ENCODE results near the gene KIFAP3. TPM values are rescaled to one million over a fixed set of nuclear protein-coding genes. Genes with fewer than 3 reads are reported as not detected.

KIFAP3 gene
- polyA plus RNA-seq, 3 donors from 2014 or later = 19.2 to 29.8 (median 28.9) TPM

DNA sequence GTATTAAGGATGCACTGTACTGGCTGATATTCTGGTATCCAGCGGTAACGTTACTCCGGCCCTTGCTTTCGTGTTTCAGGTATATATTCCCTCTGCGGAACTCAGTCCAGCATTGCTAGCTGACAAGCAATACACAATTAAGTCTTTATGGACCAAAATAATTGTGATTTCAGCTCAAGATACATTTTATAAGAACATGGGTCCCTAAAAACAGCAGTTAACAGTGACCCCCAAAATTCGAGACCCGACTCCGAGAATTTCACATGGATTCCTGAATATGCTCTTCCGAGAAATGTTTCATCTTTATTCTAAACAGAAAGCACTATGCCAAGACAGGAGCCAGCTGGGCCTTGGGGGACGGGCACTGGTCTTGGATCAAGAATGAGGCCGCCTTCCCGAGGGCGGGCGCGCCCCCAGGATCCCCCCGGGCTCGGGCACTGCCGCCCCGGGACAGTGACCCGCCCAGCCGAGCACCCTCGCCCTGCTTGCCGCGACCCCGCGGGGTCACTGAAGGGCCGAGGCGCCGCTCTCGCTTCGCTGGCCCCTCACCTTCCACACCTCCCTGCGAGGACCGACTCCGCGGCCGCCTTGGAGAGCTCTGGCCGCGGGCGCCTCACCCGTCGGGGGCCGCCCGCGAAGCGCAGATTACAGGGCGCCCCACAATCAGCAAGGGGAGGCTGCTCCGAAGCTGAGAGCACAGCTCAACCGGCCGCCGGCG is 181.4 kb downstream of the KIFAP3 start:
- H3K4me3 Mint-ChIP-seq = peak overlapping the region; percentile 89 to 98 (median 91)
- H3K9me3 Mint-ChIP-seq = no peaks in the 10 kb centered on the region
- peaks cover 2 to 3% (median 2%) of the 10 kb centered on the region in 3 donors for H3K36me3 Mint-ChIP-seq
- DNase-seq = no peak
- H3K27ac Mint-ChIP-seq = peak overlapping the region; percentile 88 to 99 (median 91)
- peaks cover 5 to 14% (median 6%) of the 10 kb centered on the region in 3 donors for H3K27me3 Mint-ChIP-seq (ENCODE audit: low read depth in 3 of 3)
- peaks cover 36 to 61% of the 10 kb centered on the region in 2 donors for H3K4me1 Mint-ChIP-seq

DNA sequence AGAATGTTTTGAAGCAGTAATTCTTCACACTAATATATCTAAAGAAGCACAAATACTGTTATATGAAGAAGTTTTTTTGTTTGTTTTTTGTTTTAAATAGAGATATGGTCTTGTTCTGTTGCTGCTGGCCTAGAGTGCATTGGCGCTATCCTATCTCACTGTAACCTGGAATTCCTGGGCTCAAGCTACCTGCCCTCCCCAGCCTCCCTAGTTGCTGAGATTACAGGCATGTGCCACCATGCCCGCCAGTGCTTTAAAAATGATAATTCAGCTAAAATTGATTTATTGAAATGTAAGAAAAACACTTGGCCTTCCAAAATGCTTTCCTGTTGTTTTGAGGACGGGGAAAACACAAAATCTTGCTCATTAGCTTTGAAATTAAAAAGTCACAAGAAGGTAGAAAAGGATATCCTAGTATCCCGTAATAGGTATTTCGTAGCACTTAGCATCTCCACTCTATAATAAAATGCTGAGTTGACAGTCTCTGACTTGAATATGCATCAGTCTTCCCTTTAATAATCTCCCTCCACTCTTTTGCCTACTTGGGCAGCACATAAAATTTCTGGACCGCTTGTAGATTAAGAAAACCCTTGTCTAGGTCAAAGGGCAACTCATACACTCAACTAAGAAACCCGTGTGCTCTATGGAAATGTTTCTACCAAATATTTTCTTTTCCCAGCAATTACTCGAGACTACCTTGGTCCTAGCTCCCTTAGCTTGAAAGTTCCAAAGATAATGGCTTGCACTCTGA is 182.1 kb downstream of the KIFAP3 start:
- Mint-ChIP-seq H3K27me3 (ENCODE audit: low read depth in 3 of 3) (peaks cover 3 to 12% (median 5%) of the 10 kb centered on the region in 3 donors), H3K27ac (peak overlapping the region; percentile 88 to 99 (median 91))

DNA sequence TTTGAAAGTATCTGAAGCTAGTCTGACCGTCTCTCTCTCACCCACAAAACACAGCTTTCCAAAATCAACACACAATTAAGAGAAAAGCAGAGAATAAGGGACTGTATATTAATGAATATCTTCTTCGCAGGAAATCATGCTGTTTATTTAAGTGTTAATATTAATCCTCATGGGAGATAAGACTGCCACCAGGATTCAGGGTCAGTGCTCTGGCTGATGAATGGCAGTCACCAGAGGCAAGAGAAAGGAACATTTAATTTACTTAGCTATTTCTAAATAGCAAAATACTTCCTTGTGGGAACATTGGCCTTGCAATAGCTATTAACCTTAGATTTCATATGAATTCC is 183.0 kb downstream of the KIFAP3 start:
- Mint-ChIP-seq H3K36me3 (peaks cover 6 to 12% (median 11%) of the 10 kb centered on the region in 3 donors), H3K4me1 (peaks cover 36 to 66% of the 10 kb centered on the region in 2 donors), H3K4me3 (peak overlapping the region; percentile 39 to 95 (median 61)), H3K27ac (peak overlapping the region; percentile 83 to 99 (median 91)), H3K27me3 (ENCODE audit: low read depth in 3 of 3) (peaks cover 3 to 6% (median 5%) of the 10 kb centered on the region in 3 donors), H3K9me3 (no peaks in the 10 kb centered on the region)
- no peak for DNase-seq

More for the DNA sequence above, 182.1 kb downstream of the KIFAP3 start:
- DNase-seq = no peak
- H3K4me3 Mint-ChIP-seq = peak overlapping the region; percentile 89 to 98 (median 91)
- peaks cover 36 to 63% of the 10 kb centered on the region in 2 donors for H3K4me1 Mint-ChIP-seq
- H3K9me3 Mint-ChIP-seq = no peaks in the 10 kb centered on the region
- peaks cover 4 to 7% (median 6%) of the 10 kb centered on the region in 3 donors for H3K36me3 Mint-ChIP-seq

DNA sequence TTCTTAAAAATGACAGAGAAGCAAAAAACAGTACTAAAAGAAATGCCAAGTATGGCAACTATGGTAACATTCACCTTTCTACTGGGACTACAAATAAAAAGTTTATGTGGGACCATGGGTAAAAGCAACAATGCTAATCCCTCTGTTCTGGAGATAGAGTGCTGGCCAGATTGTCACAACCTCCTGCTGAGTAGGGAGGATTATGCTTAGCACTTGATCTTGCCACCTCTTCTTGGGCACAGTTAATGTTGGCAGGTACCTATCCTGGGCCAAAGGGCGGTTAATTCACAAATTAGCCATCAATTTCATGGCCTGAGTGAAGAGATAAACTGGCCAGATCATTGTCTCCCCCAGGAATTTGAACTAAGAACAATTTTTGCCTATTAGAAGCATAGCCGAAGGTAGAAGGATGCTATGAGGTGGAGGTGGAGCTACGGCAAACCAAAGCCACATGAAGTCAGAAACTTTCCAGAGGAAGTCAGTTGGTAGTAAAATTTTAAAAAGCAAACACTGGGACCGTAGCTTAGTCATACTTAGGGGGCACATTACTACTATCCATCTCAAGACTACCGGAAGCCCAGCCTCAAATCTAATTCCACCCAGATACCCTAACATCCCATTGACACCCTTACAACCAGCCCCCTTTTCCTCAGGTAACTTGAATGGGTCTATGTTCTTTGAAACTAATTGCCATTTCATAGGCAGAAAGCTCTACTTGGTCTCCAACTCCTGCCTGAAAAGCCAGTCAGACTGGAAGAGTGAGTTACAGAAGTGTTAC is 183.5 kb downstream of the KIFAP3 start:
- H3K4me1 Mint-ChIP-seq = peaks cover 36 to 72% of the 10 kb centered on the region in 2 donors
- H3K27me3 Mint-ChIP-seq (ENCODE audit: low read depth in 3 of 3) = peaks cover 3 to 6% (median 5%) of the 10 kb centered on the region in 3 donors
- peak in 2 of 3 donors; percentile 25 to 30 for DNase-seq
- peaks cover 7 to 16% (median 14%) of the 10 kb centered on the region in 3 donors for H3K36me3 Mint-ChIP-seq
- H3K4me3 Mint-ChIP-seq = peak overlapping the region; percentile 39 to 95 (median 61)
- H3K9me3 Mint-ChIP-seq = no peaks in the 10 kb centered on the region
- peak overlapping the region; percentile 83 to 99 (median 91) for H3K27ac Mint-ChIP-seq

DNA sequence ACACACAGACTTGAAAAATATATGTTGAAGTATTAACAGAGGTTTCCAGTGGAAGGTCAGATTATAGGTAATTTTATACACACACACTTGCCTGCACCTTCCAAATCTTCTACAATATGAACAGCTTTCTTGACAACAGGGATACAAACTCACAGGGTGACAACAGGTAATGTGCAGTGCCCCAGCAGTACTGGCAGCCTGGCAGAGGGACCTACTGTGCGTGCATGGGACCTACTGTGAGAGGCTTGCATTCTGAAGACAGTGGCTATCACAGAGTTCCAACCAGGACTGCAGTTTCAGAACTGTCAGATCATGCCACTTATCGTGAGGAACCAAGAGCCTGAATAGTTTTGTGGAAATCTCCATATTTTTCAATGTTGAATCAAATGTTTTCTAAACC is 184.6 kb downstream of the KIFAP3 start:
- Mint-ChIP-seq H3K36me3 (peaks cover 14 to 25% (median 20%) of the 10 kb centered on the region in 3 donors), H3K4me1 (peaks cover 36 to 80% of the 10 kb centered on the region in 2 donors), H3K27ac (peak overlapping the region in 2 of 6 donors; percentile 53 to 71), H3K4me3 (peak overlapping the region in 1 of 5 donors; percentile 9), H3K9me3 (no peaks in the 10 kb centered on the region), H3K27me3 (ENCODE audit: low read depth in 3 of 3) (peaks cover 3 to 6% (median 5%) of the 10 kb centered on the region in 3 donors)
- DNase-seq = no peak

- Mint-ChIP-seq H3K36me3 (peaks cover 14 to 29% (median 29%) of the 10 kb centered on the region in 3 donors), H3K4me1 (peaks cover 32 to 75% of the 10 kb centered on the region in 2 donors), H3K27ac (no peak overlapping the region), H3K27me3 (ENCODE audit: low read depth in 3 of 3) (no peaks in the 10 kb centered on the region), H3K4me3 (no peak overlapping the region), H3K9me3 (no peaks in the 10 kb centered on the region)
- no peak for DNase-seq
These were observed 187.6 kb downstream of the KIFAP3 start for GRCh38 chr1:169886931-169887330.

GRCh38 chr1:169886422-169886821 is 188.1 kb downstream of the KIFAP3 start:
- H3K36me3 Mint-ChIP-seq = peaks cover 14 to 29% (median 29%) of the 10 kb centered on the region in 3 donors
- peaks cover 29 to 73% of the 10 kb centered on the region in 2 donors for H3K4me1 Mint-ChIP-seq
- no peak overlapping the region for H3K4me3 Mint-ChIP-seq
- no peak for DNase-seq
- H3K9me3 Mint-ChIP-seq = no peaks in the 10 kb centered on the region
- no peak overlapping the region for H3K27ac Mint-ChIP-seq
- H3K27me3 Mint-ChIP-seq (ENCODE audit: low read depth in 3 of 3) = no peaks in the 10 kb centered on the region

DNA sequence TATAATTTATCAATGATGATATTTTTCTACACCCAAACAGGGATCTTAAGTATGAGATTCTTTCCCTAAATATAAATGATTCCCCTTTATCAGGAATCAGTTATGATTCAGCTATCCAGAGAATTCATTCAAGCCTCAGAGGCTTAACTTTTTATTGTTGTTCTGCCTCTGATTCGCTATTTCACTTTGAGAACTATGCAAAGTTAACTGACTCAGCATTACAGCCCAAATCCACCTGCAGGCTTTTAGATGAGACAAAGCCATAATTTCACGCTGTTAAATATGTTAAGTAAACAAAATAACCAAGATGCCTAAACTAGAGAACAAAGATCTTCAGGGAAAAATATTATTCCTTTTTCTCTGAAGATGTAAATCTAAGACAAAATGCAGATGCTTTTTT is 189.3 kb downstream of the KIFAP3 start:
- Mint-ChIP-seq H3K36me3 (peaks cover 14 to 29% (median 29%) of the 10 kb centered on the region in 3 donors), H3K9me3 (no peaks in the 10 kb centered on the region), H3K4me3 (no peak overlapping the region), H3K27me3 (ENCODE audit: low read depth in 3 of 3) (no peaks in the 10 kb centered on the region), H3K27ac (no peak overlapping the region), H3K4me1 (peaks cover 20 to 68% of the 10 kb centered on the region in 2 donors)
- no peak for DNase-seq

GRCh38 chr1:169884634-169885033 is 189.9 kb downstream of the KIFAP3 start:
- Mint-ChIP-seq H3K27me3 (ENCODE audit: low read depth in 3 of 3) (no peaks in the 10 kb centered on the region), H3K9me3 (no peaks in the 10 kb centered on the region), H3K4me3 (no peak overlapping the region), H3K27ac (peak overlapping the region in 1 of 6 donors; percentile 14), H3K4me1 (peaks cover 18 to 68% of the 10 kb centered on the region in 2 donors), H3K36me3 (peaks cover 14 to 29% (median 29%) of the 10 kb centered on the region in 3 donors)
- no peak for DNase-seq

- peaks cover 14 to 26% (median 25%) of the 10 kb centered on the region in 3 donors for H3K36me3 Mint-ChIP-seq
- peak overlapping the region in 1 of 6 donors; percentile 93 for H3K27ac Mint-ChIP-seq
- H3K9me3 Mint-ChIP-seq = no peaks in the 10 kb centered on the region
- DNase-seq = no peak
- H3K4me1 Mint-ChIP-seq = peaks cover 18 to 72% of the 10 kb centered on the region in 2 donors
- H3K27me3 Mint-ChIP-seq (ENCODE audit: low read depth in 3 of 3) = peaks cover 0 to 2% (median 0%) of the 10 kb centered on the region in 3 donors
- no peak overlapping the region for H3K4me3 Mint-ChIP-seq
These were observed 192.4 kb downstream of the KIFAP3 start for GRCh38 chr1:169882039-169882511.

DNA sequence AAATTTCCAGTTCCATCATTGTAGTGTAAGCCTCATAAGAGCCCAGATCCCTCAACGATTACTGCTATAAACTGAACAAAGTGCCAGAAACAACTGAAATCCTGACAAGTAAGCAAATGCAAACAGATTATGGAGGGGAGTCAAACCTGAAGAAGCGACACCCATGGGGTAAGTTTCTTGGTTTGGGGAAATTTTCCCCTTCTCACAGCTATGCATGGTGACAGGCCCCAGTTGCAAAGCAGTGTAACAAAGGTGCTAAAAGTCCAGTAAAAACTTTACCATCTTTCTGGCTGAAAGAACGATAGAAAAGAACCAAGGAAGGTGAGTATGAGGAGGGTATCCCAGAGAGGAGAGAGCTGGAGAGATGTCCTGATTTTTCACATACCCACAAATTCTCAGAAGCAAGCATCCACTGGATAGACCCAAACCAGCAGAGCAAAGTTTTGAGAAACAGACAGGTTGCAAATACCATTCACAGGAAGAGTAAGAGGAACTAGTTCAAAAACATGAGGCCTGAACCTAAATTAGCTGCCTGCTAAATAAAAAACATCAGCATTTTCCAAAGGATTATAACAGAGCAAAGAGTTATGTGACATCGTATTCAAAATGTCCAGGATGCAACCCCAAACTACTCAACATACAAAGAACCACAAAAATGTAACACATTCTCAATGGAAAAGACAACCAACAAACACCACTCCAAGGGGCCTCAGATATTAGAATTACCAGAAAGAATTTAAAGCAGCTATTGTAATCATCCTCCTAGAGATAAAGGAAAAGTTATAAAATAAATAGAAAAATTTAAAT is 195.3 kb downstream of the KIFAP3 start:
- Mint-ChIP-seq H3K9me3 (no peaks in the 10 kb centered on the region), H3K36me3 (peaks cover 25 to 31% (median 30%) of the 10 kb centered on the region in 3 donors), H3K4me3 (no peak overlapping the region), H3K4me1 (peaks cover 19 to 61% of the 10 kb centered on the region in 2 donors), H3K27me3 (ENCODE audit: low read depth in 3 of 3) (peaks cover 0 to 2% (median 0%) of the 10 kb centered on the region in 3 donors), H3K27ac (peak overlapping the region in 3 of 6 donors; percentile 21 to 56 (median 29))
- no peak for DNase-seq

GRCh38 chr1:169878498-169878897 is 196.0 kb downstream of the KIFAP3 start:
- H3K4me3 Mint-ChIP-seq = no peak overlapping the region

More at GRCh38 chr1:169878498-169878897, 196.0 kb downstream of the KIFAP3 start:
- Mint-ChIP-seq H3K9me3 (no peaks in the 10 kb centered on the region), H3K4me1 (peaks cover 20 to 64% of the 10 kb centered on the region in 2 donors), H3K27ac (peak overlapping the region in 2 of 6 donors; percentile 25 to 56), H3K27me3 (ENCODE audit: low read depth in 3 of 3) (peaks cover 0 to 2% (median 0%) of the 10 kb centered on the region in 3 donors), H3K36me3 (peaks cover 32 to 37% (median 36%) of the 10 kb centered on the region in 3 donors)
- no peak for DNase-seq
